HG03139 (cell line): ENCODE data around the gene ZNF143.

Experiments used
- ATAC-seq: cut with Tn5 transposase; IDR thresholded peaks from one replicate; pipeline ENCODE4 v1.9.1; 2021; ENCODE audit not compliant: unreplicated experiment

Gene ZNF143

GRCh38 chr11:9573775-9574621, 113.2 kb downstream of the ZNF143 start:
- ATAC-seq, result peak; percentile 29

- ATAC-seq, result no peak
Observed at GRCh38 chr11:9574622-9575259, 113.9 kb downstream of the ZNF143 start.

GRCh38 chr11:9575260-9576240, 114.7 kb downstream of the ZNF143 start:
- no peak for ATAC-seq

GRCh38 chr11:9576701-9577381, 116.0 kb downstream of the ZNF143 start:
- ATAC-seq, result no peak

- ATAC-seq, result no peak
Observed at GRCh38 chr11:9577556-9577955, 116.7 kb downstream of the ZNF143 start.
